Left lung (tissue), 10 donors: ENCODE results near the gene GRIP2. TPM values are rescaled to one million over a fixed set of nuclear protein-coding genes. Genes with fewer than 3 reads are reported as not detected.

Experiments
- ATAC-seq: fragments of 200-7000 bp; cut with Tn5 transposase; one replicate; pipeline ENCODE4 v1.9.1; 2020; ENCODE audit warnings: moderate library complexity
- DNase-seq, 4 donors: peaks; one replicate each; pipeline ENCODE4 v3.0.0-alpha.2; 2013 to 2020
- H3K27ac ChIP-seq, 2 donors: fragments of 200-600 bp; sonication (generic) in 1 of 2; one replicate each; pipeline versions ENCODE4 v1.5.0 to v1.8.0; 2020 to 2021
- H3K27me3 ChIP-seq, 2 donors: fragments of 200-600 bp; sonication (generic) in 1 of 2; one replicate each; pipeline versions ENCODE4 v1.5.0 to v1.8.0; 2020 to 2021
- H3K36me3 ChIP-seq, 2 donors: fragments of 200-600 bp; sonication (generic) in 1 of 2; one replicate each; pipeline versions ENCODE4 v1.5.0 to v1.8.0; 2020 to 2021
- H3K4me1 ChIP-seq, 2 donors: fragments of 200-600 bp; one replicate each; pipeline ENCODE4 v1.8.0; 2021
- H3K4me3 ChIP-seq, 2 donors: fragments of 200-600 bp; sonication (generic) in 1 of 2; one replicate each; pipeline versions ENCODE4 v1.5.0 to v1.8.0; 2020 to 2021; ENCODE audit warnings: mild to moderate bottlenecking in 1 of 2
- H3K9me3 ChIP-seq, 2 donors: fragments of 200-600 bp; sonication (generic) in 1 of 2; one replicate each; pipeline versions ENCODE4 v1.5.0 to v1.8.0; 2020 to 2021
- intact Hi-C, 2 donors: fragments of 100-400 bp; cut with DNase I; formaldehyde crosslinking; loops; one replicate each; pipeline versions ENCODE4 v1.11.2 to v1.14.2; 2022
- polyA plus RNA-seq, 6 donors: library from polyadenylated mRNA; unstranded; fragments of 120-200 nt; gene quantifications; one replicate each; pipeline ENCODE4 v1.2.1, GENCODE V29; 2013; ENCODE audit not compliant: insufficient read length in 6 of 6
- total RNA-seq, 2 donors: library from RNA; stranded (reverse); fragmentation: NEBNext Ultra II Directional; extraction: Animal tissue kit (Norgen Biotek cat#: 25700); gene quantifications; one replicate each; pipeline ENCODE4 v1.2.1, GENCODE V29; 2021
- TF ChIP-seq, protein P1 (sequence below), 2 donors: fragments of 200-600 bp; sonication (generic) in 1 of 2; IDR thresholded peaks; one replicate each; pipeline versions ENCODE4 v1.5.0 to v1.8.0; 2021; ENCODE audit warnings: antibody characterized with exemption in 2 of 2
- donor health status: DM: no; HTN: yes; CAD: no.
- donor health status: DM: no; HTN: no; CAD: no.

GRIP2 gene
- total and polyA plus RNA-seq, 8 donors: 0.31 to 1.9 (median 1.1) TPM

DNA sequence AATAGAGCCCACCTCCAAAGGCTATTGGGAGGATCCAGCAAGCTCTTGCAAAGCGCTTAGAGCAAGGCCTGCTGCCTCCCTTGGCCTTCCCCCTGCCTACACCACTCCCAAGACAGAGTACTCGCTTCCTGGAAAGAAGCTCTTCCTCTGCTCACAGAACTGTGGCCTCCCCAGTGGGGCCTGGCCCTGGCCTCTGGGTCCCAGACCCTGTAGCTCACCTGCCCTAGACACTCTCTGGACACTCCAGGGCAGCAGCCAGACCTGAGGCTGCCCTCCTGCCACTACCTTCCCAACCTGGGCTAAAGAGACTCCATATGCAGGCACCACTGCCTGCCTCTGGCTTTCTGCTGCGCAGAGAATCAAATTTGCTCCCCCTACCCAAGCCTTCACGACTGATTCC lies 49.9 kb downstream of the GRIP2 start:
- Histone ChIP-seq H3K27me3 (no peaks in the 10 kb centered on the region), H3K4me1 (no peaks in the 10 kb centered on the region), H3K9me3 (no peaks in the 10 kb centered on the region), H3K27ac (no peak overlapping the region), H3K4me3 (no peak overlapping the region), H3K36me3 (peaks cover 0 to 58% of the 10 kb centered on the region in 2 donors)
- TF ChIP-seq, protein P1, sequence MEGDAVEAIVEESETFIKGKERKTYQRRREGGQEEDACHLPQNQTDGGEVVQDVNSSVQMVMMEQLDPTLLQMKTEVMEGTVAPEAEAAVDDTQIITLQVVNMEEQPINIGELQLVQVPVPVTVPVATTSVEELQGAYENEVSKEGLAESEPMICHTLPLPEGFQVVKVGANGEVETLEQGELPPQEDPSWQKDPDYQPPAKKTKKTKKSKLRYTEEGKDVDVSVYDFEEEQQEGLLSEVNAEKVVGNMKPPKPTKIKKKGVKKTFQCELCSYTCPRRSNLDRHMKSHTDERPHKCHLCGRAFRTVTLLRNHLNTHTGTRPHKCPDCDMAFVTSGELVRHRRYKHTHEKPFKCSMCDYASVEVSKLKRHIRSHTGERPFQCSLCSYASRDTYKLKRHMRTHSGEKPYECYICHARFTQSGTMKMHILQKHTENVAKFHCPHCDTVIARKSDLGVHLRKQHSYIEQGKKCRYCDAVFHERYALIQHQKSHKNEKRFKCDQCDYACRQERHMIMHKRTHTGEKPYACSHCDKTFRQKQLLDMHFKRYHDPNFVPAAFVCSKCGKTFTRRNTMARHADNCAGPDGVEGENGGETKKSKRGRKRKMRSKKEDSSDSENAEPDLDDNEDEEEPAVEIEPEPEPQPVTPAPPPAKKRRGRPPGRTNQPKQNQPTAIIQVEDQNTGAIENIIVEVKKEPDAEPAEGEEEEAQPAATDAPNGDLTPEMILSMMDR (IDR thresholded peaks at IDR 0.05): no peak
- no peak for DNase-seq
- intact Hi-C loops: no loop called here
- ATAC-seq: no peak

DNA sequence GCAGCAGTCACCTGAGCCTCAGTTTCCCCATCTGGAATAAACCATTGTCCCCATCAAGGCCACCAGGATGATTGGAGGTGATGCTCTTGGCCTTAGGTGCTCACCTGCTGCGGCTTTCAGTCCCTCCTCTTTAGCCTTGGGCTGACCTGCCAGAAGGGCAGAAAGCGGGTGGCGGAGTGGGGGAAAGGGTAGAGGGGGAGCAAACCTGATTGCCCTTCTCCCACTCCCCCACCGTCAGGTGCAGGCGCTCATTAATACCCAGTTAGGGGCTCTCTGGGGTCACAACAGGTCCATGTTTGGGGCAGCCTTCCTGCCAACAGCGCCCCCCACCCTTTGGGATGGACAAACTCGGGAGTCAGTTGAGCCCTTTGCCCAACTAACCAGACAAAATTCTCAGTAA lies 50.5 kb downstream of the GRIP2 start:
- ATAC-seq (no peak), DNase-seq (no peak)
- H3K9me3 ChIP-seq: no peaks in the 10 kb centered on the region
- no peaks in the 10 kb centered on the region for H3K27me3 ChIP-seq
- intact Hi-C loops: no loop called here
- no peak overlapping the region for H3K27ac ChIP-seq
- H3K4me3 ChIP-seq: no peak overlapping the region
- TF ChIP-seq, protein P1 (IDR thresholded peaks at IDR 0.05): no peak
- H3K4me1 ChIP-seq: no peaks in the 10 kb centered on the region
- peaks cover 0 to 64% of the 10 kb centered on the region in 2 donors for H3K36me3 ChIP-seq

DNA sequence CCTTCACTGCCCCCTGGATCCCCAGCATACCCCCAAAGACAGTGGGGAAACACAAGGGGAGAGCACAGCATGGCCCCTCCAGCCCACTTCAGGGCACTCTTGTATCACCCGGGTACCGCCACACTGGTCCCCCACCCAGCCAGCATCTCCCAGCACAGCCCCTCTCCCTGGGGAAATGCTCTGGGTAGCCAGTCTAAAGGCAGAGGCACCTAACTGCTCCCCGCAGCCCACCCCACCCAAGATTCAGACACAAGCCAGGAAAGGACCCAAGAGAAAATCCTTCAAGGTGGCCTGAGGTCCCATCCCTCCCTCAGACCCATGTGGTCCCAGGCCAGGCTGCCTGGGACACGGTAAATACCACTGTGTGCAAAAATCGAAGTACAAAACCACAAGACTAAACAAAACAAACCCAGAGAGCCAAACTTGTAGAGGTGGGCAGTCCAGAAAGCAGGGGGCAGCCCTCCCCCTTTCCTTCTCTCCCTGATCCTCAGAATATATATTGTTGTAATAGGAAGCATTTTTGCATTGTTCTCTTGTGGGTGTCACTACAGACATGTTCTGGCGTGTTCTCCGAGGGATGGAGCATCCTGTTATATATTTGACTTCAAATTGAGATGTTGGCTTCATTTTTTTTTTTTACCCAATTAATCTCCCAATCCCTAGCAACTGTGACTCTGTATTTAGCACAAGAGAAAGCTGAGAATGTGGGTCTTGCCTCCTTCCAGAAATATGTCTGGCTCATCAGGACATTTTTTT lies 51.7 kb downstream of the GRIP2 start:
- TF ChIP-seq, protein P1 (IDR thresholded peaks at IDR 0.05): no peak
- DNase-seq (no peak), ATAC-seq (no peak)
- Histone ChIP-seq H3K27ac (no peak overlapping the region), H3K36me3 (peaks cover 0 to 76% of the 10 kb centered on the region in 2 donors), H3K9me3 (no peaks in the 10 kb centered on the region), H3K27me3 (no peaks in the 10 kb centered on the region), H3K4me3 (no peak overlapping the region), H3K4me1 (no peaks in the 10 kb centered on the region)
- intact Hi-C loops: no loop called here

- peaks cover 0 to 82% of the 10 kb centered on the region in 2 donors for H3K36me3 ChIP-seq
- H3K9me3 ChIP-seq: no peaks in the 10 kb centered on the region
- DNase-seq: no peak
- no peak for ATAC-seq
- TF ChIP-seq, protein P1 (IDR thresholded peaks at IDR 0.05): no peak
- H3K27me3 ChIP-seq: no peaks in the 10 kb centered on the region
- no peak overlapping the region for H3K27ac ChIP-seq
- H3K4me3 ChIP-seq: no peak overlapping the region
- intact Hi-C loops: no loop called here
- no peaks in the 10 kb centered on the region for H3K4me1 ChIP-seq
Observed at GRCh38 chr3:14487821-14488220, 52.3 kb downstream of the GRIP2 start.

DNA sequence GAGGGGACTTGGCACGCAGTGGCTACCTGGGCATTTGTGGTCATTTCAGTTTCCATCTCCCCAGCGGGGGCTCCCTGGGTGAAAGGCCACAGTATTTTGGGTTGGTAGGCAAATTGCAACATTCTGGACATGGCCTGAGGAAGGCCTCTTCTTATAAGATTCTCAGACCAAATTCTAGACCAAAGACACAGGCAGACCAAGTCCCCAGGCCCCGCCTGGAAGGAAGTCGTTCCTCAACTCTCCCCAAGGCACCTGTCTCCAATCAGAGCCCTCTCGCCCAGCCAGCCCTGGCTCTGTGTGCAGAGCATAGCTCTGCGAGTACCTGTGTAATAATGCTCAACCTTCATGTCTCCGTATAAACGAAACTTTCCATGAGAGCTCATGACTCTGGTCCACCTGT lies 53.1 kb downstream of the GRIP2 start:
- H3K36me3 ChIP-seq: peaks cover 0 to 89% of the 10 kb centered on the region in 2 donors
- H3K9me3 ChIP-seq: no peaks in the 10 kb centered on the region
- intact Hi-C loops: no loop called here
- DNase-seq (no peak), ATAC-seq (no peak)
- no peaks in the 10 kb centered on the region for H3K4me1 ChIP-seq
- TF ChIP-seq, protein P1 (IDR thresholded peaks at IDR 0.05): no peak
- H3K4me3 ChIP-seq: no peak overlapping the region
- no peak overlapping the region for H3K27ac ChIP-seq
- H3K27me3 ChIP-seq: no peaks in the 10 kb centered on the region
